Liver (tissue), 9 donors: ENCODE data around the gene SIRT2. TPM values are rescaled to one million over a fixed set of nuclear protein-coding genes. Genes with fewer than 3 reads are reported as not detected.

Experiments
- DNase-seq: peaks from one replicate; pipeline ENCODE4 v3.0.0-alpha.2; 2017; ENCODE audit warnings: low spot score
- H3K27ac ChIP-seq, 2 donors: one replicate each; pipeline ENCODE4 v1.7.0; 2013; ENCODE audit warnings: inconsistent platforms in 2 of 2, low read length in 2 of 2, control low read depth in 1 of 2, low read depth in 1 of 2, mild to moderate bottlenecking in 1 of 2
- H3K27me3 ChIP-seq, 4 donors: one replicate each; pipeline versions ENCODE4 v1.6.1 to v1.7.0; 2013; ENCODE audit warnings: low read length in 3 of 4, inconsistent platforms in 1 of 4, mild to moderate bottlenecking in 1 of 4, moderate library complexity in 1 of 4; ENCODE audit not compliant: control insufficient read depth in 4 of 4, insufficient read depth in 4 of 4
- H3K36me3 ChIP-seq, 4 donors: one replicate each; pipeline versions ENCODE4 v1.6.1 to v1.7.0; 2013; ENCODE audit warnings: low read length in 3 of 4, mild to moderate bottlenecking in 3 of 4, low read depth in 1 of 4, moderate library complexity in 1 of 4; ENCODE audit not compliant: control insufficient read depth in 4 of 4, insufficient read depth in 3 of 4
- H3K4me1 ChIP-seq, 4 donors: one replicate each; pipeline versions ENCODE4 v1.6.1 to v1.7.0; 2013; ENCODE audit warnings: low read length in 3 of 4, mild to moderate bottlenecking in 3 of 4, moderate library complexity in 1 of 4; ENCODE audit not compliant: control insufficient read depth in 4 of 4, insufficient read depth in 4 of 4
- H3K4me3 ChIP-seq, 3 donors: one replicate each; pipeline versions ENCODE4 v1.6.1 to v1.7.0; 2013; ENCODE audit warnings: low read length in 3 of 3, control low read depth in 1 of 3, low read depth in 1 of 3, mild to moderate bottlenecking in 1 of 3
- H3K9ac ChIP-seq, 2 donors: one replicate each; pipeline ENCODE4 v1.7.0; 2013; ENCODE audit warnings: low read length in 2 of 2, mild to moderate bottlenecking in 2 of 2, moderate library complexity in 2 of 2, control low read depth in 1 of 2, low read depth in 1 of 2
- H3K9me3 ChIP-seq, 4 donors: one replicate each; pipeline versions ENCODE4 v1.6.1 to v1.7.0; 2013; ENCODE audit warnings: low read length in 3 of 4; ENCODE audit not compliant: control insufficient read depth in 4 of 4
- ATF3 ChIP-seq: IDR thresholded peaks from 2 replicates; pipeline ENCODE4 v1.6.1; 2016; ENCODE audit warnings: antibody characterized with exemption
- CTCF ChIP-seq: fragments of 150-350 bp; IDR thresholded peaks from 2 replicates; pipeline ENCODE4 v1.5.1; 2017; ENCODE audit warnings: improper control_type of control experiment, low read depth, low read length; ENCODE audit not compliant: missing input control
- EGR1 ChIP-seq, 2 donors: IDR thresholded peaks; 2 replicates each; pipeline ENCODE4 v1.6.1; 2016 to 2018; ENCODE audit warnings: antibody characterized with exemption in 2 of 2, low read depth in 2 of 2
- FOXA1 ChIP-seq: IDR thresholded peaks from 2 replicates; pipeline ENCODE4 v1.6.1; 2016; ENCODE audit warnings: antibody characterized with exemption
- FOXA2 ChIP-seq: IDR thresholded peaks from 2 replicates; pipeline ENCODE4 v1.6.1; 2016; ENCODE audit warnings: antibody characterized with exemption
- GABPA ChIP-seq, 2 donors: IDR thresholded peaks in 1 of 2; conservative IDR thresholded peaks in 1 of 2; 2 replicates each; pipeline ENCODE4 v1.6.1; 2016; ENCODE audit warnings: antibody characterized with exemption in 2 of 2, mild to moderate bottlenecking in 1 of 2, moderate library complexity in 1 of 2
- HNF4A ChIP-seq, 2 donors: conservative IDR thresholded peaks; 2 replicates each; pipeline ENCODE4 v1.6.1; 2016; ENCODE audit warnings: antibody characterized with exemption in 2 of 2, mild to moderate bottlenecking in 2 of 2
- HNF4G ChIP-seq: IDR thresholded peaks from 2 replicates; pipeline ENCODE4 v1.6.1; 2016; ENCODE audit warnings: antibody characterized with exemption
- JUND ChIP-seq, 2 donors: IDR thresholded peaks; 2 replicates each; pipeline ENCODE4 v1.6.1; 2016; ENCODE audit warnings: antibody characterized with exemption in 2 of 2
- MAX ChIP-seq: IDR thresholded peaks from 2 replicates; pipeline ENCODE4 v1.6.1; 2016; ENCODE audit warnings: antibody characterized with exemption
- NR2F2 ChIP-seq: IDR thresholded peaks from 2 replicates; pipeline ENCODE4 v1.6.1; 2016; ENCODE audit warnings: antibody characterized with exemption
- RAD21 ChIP-seq, 2 donors: IDR thresholded peaks; 2 replicates each; pipeline ENCODE4 v1.6.1; 2016; ENCODE audit warnings: antibody characterized with exemption in 2 of 2, mild to moderate bottlenecking in 2 of 2
- REST ChIP-seq: IDR thresholded peaks from 2 replicates; pipeline ENCODE4 v1.6.1; 2016; ENCODE audit warnings: antibody characterized with exemption, mild to moderate bottlenecking
- RXRA ChIP-seq, 2 donors: IDR thresholded peaks; 2 replicates each; pipeline ENCODE4 v1.6.1; 2017 to 2018; ENCODE audit warnings: antibody characterized with exemption in 2 of 2, mild to moderate bottlenecking in 1 of 2
- SP1 ChIP-seq: IDR thresholded peaks from 2 replicates; pipeline ENCODE4 v1.6.1; 2018; ENCODE audit warnings: antibody characterized with exemption, mild to moderate bottlenecking
- TAF1 ChIP-seq: conservative IDR thresholded peaks from 2 replicates; pipeline ENCODE4 v1.6.1; 2016; ENCODE audit warnings: antibody characterized with exemption, mild to moderate bottlenecking
- YY1 ChIP-seq: IDR thresholded peaks from 2 replicates; pipeline ENCODE4 v1.6.1; 2016; ENCODE audit warnings: antibody characterized with exemption, mild to moderate bottlenecking
- ZBTB33 ChIP-seq: IDR thresholded peaks from 2 replicates; pipeline ENCODE4 v1.6.1; 2016; ENCODE audit warnings: antibody characterized with exemption
- WGBS: extraction: QIAGEN DNeasy Blood & Tissue Kit; methylation state at CpG from one replicate; pipeline ENCODE4 v1.1.7; 2013; 5-methylcytosine and 5-hydroxymethylcytosine counted together
- polyA plus RNA-seq, 2 donors: library from polyadenylated mRNA; stranded (reverse) in 1 of 2; unstranded in 1 of 2; fragments of 200-250 nt in 1 of 2; fragments of >200 nt in 1 of 2; fragmentation: Nextera tagmentation in 1 of 2; extraction: Ambion mirVana in 1 of 2; gene quantifications; one replicate each; pipeline versions ENCODE4 v1.2.1 to v1.2.3, GENCODE V29; 2013 to 2015
- total RNA-seq, 2 donors: library from RNA; depleted of rRNA; stranded (reverse); fragments of >200 nt; gene quantifications; one replicate each; pipeline ENCODE4 v1.2.3, GENCODE V29; 2014
- donor health status: healthy.
- donor health status: healthy.
- donor health status: healthy.
- donor health status: healthy.
- donor health status: healthy.

Gene SIRT2
- total and polyA plus RNA-seq, 4 donors, result 21.8 to 42.2 (median 26.9) TPM

GRCh38 chr19:38892841-38893240 lies 6.6 kb downstream of the SIRT2 start:
- Histone ChIP-seq H3K9ac (no peak overlapping the region), H3K27me3 (no peaks in the 10 kb centered on the region), H3K27ac (peak overlapping the region in 1 of 2 donors; percentile 2), H3K4me3 (no peak overlapping the region), H3K4me1 (peaks cover 0 to 3% (median under 1%) of the 10 kb centered on the region in 4 donors), H3K9me3 (no peaks in the 10 kb centered on the region), H3K36me3 (peaks cover 2 to 24% (median 18%) of the 10 kb centered on the region in 4 donors)
- 90% methylated on average over 5 of the region's 5 CpGs for WGBS
- no peak for DNase-seq
- TF ChIP-seq SP1 (no peak), EGR1 (IDR thresholded peaks at IDR 0.05; ENCODE audit: low read depth in 2 of 2) (no peak), HNF4G (no peak), HNF4A (conservative IDR thresholded peaks at IDR 0.05) (no peak), FOXA2 (no peak), REST (no peak), FOXA1 (no peak), MAX (no peak), ATF3 (no peak), JUND (IDR thresholded peaks at IDR 0.05) (no peak), RAD21 (IDR thresholded peaks at IDR 0.05) (no peak), ZBTB33 (no peak), TAF1 (no peak), CTCF (no peak), YY1 (no peak)

- 93% methylated on average over 6 of the region's 6 CpGs for WGBS
- no peak overlapping the region for H3K4me3 ChIP-seq
- no peaks in the 10 kb centered on the region for H3K9me3 ChIP-seq
- H3K27me3 ChIP-seq, result no peaks in the 10 kb centered on the region
- H3K27ac ChIP-seq, result no peak overlapping the region
- no peak overlapping the region for H3K9ac ChIP-seq
- H3K4me1 ChIP-seq, result peaks cover 0 to under 1% (median 0%) of the 10 kb centered on the region in 4 donors
- H3K36me3 ChIP-seq, result peaks cover 2 to 24% (median 18%) of the 10 kb centered on the region in 4 donors
- no peak for DNase-seq
- TF ChIP-seq RAD21 (IDR thresholded peaks at IDR 0.05), result no peak
- no peak for TF ChIP-seq JUND (IDR thresholded peaks at IDR 0.05)
- no peak for TF ChIP-seq HNF4G
- no peak for TF ChIP-seq HNF4A (conservative IDR thresholded peaks at IDR 0.05)
- no peak for TF ChIP-seq RXRA (IDR thresholded peaks at IDR 0.05)
- TF ChIP-seq FOXA1, result no peak
- TF ChIP-seq REST, result no peak
- no peak for TF ChIP-seq GABPA (IDR thresholded peaks at IDR 0.05 in 1 of 2, conservative IDR thresholded peaks at IDR 0.05 in 1 of 2)
- TF ChIP-seq MAX, result no peak
- TF ChIP-seq YY1, result no peak
- no peak for TF ChIP-seq EGR1 (IDR thresholded peaks at IDR 0.05; ENCODE audit: low read depth in 2 of 2)
- no peak for TF ChIP-seq ATF3
- no peak for TF ChIP-seq NR2F2
Measured at GRCh38 chr19:38891771-38892170, 7.6 kb downstream of the SIRT2 start.
